ENCODE data around the gene SVBP. TPM values are rescaled to one million over a fixed set of nuclear protein-coding genes. Genes with fewer than 3 reads are reported as not detected.

The SVBP gene
- total RNA-seq, 2 donors from 2014 or later: 15.8 to 30.6 TPM

- DNase-seq (ENCODE audit: low spot score in 2 of 2) (peak in 1 of 2 donors; percentile 36), ATAC-seq (peak; percentile 79 to 82)
- Mint-ChIP-seq H3K27ac (peak within 1 kb of the TSS; percentile 16 to 74), H3K9me3 (no peaks in the 10 kb centered on the region), H3K36me3 (peaks cover 4 to 16% of the 10 kb centered on the region in 2 donors)
Observed at GRCh38 chr1:42784946-42785693, 32.1 kb downstream of the SVBP start, which contains the start of gene TMEM269. TMEM269 (plus strand) TSS chr1:42784991; CDS start chr1:42789894, 4,903 bp downstream.

DNA sequence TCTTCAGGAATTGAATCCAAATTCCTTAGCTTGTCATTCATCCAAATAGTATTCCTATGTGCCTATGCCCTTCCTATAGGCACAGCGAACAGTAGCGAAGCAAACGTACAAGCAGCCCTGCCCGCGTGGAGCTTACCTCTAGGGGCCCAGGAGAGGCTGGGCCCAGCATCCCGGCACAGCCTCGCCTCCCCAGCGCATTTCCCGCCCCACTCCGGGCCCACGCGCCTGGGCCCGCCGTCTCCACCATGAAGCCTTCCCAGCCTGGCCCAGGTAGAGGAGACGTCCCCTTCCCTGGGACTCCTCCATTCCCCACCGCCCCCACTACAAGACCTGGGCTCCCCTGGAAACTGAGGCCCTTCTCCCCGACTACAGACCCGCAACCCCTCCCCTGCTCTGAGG lies 32.7 kb downstream of the SVBP start:
- no peak for ATAC-seq
- no peak for DNase-seq (ENCODE audit: low spot score in 2 of 2)
- Mint-ChIP-seq H3K36me3 (peaks cover 4 to 16% of the 10 kb centered on the region in 2 donors), H3K27ac (no peak overlapping the region), H3K9me3 (no peaks in the 10 kb centered on the region)

DNA sequence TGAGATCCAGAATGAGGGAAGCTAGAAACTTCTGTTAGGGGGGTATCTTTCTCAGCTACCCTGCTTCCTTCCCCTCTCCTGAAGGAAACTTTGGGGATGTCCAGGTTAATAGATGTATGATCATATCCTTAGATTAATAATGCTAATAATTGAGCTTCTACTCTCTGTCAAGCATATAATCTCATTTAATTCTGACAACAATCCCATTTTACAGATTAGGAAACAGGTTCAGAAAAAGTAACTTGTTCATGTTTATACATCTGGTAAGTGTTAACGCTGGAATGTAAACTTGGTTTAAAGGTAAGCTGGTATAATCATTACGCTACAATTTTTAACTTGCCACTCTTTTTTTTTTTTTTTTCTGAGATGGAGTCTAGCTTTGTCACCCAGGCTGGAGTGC lies 34.1 kb downstream of the SVBP start:
- no peak for ATAC-seq
- DNase-seq (ENCODE audit: low spot score in 2 of 2): no peak
- Mint-ChIP-seq H3K27ac (no peak overlapping the region), H3K36me3 (peaks cover 4 to 16% of the 10 kb centered on the region in 2 donors), H3K9me3 (no peaks in the 10 kb centered on the region)

- Mint-ChIP-seq H3K27ac (peak overlapping the region; percentile 48 to 84), H3K36me3 (peaks cover 5 to 16% of the 10 kb centered on the region in 2 donors), H3K9me3 (no peaks in the 10 kb centered on the region)
- DNase-seq (ENCODE audit: low spot score in 2 of 2) (no peak), ATAC-seq (no peak)
Observed at GRCh38 chr1:42780176-42780575, 37.0 kb downstream of the SVBP start.

DNA sequence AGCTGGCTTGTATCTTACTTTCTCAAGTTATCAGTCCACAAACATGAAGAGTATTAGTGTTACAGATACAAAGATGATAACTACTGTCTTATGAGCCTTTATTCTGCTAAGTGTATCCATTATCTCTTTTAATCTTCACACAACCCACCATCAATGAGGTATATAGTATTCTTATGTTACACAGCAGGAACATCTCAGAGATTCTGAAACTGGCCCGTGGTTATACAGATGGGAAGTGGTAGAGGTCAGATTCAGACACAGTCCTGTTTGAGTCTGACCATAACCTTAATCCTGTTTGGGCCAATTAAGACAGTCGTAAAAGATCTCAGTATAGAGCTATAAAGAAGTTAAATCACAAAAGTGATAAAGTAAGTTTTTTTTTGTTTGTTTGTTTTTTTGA lies 37.5 kb downstream of the SVBP start:
- ATAC-seq (peak in 1 of 2 donors; percentile 79), DNase-seq (ENCODE audit: low spot score in 2 of 2) (no peak)
- peaks cover 10 to 16% of the 10 kb centered on the region in 2 donors for H3K36me3 Mint-ChIP-seq
- no peaks in the 10 kb centered on the region for H3K9me3 Mint-ChIP-seq
- H3K27ac Mint-ChIP-seq: peak overlapping the region; percentile 48 to 84

DNA sequence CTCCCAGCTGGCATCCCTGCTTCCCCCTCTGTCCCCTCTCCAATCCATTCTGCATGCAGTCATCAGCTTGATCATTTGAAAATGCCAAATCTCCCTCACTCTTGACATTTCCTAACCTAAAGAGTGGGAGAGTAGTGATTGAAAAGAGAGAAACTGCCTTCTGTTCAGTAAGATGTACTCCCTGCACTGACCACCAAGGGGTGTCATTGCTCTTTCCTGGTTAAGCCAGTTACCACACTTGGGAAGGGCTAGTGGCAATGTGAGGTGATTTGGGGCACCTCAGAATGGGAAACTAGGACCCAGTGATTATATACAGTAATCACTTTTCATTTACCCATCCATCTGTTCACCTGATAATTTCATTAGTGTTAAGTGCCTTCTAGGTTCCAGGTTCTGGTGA lies 39.3 kb downstream of the SVBP start:
- H3K9me3 Mint-ChIP-seq: no peaks in the 10 kb centered on the region
- ATAC-seq (peak; percentile 55 to 58), DNase-seq (ENCODE audit: low spot score in 2 of 2) (peak in 1 of 2 donors; percentile 34)
- peaks cover 10 to 20% of the 10 kb centered on the region in 2 donors for H3K36me3 Mint-ChIP-seq
- peak overlapping the region; percentile 4 to 75 for H3K27ac Mint-ChIP-seq

- Mint-ChIP-seq H3K36me3 (peaks cover 10 to 17% of the 10 kb centered on the region in 2 donors), H3K27ac (no peak overlapping the region), H3K9me3 (no peaks in the 10 kb centered on the region)
- DNase-seq (ENCODE audit: low spot score in 2 of 2): no peak
- no peak for ATAC-seq
Observed at GRCh38 chr1:42776502-42776901, 40.7 kb downstream of the SVBP start.

- Mint-ChIP-seq H3K36me3 (peaks cover 11 to 16% of the 10 kb centered on the region in 2 donors), H3K9me3 (no peaks in the 10 kb centered on the region), H3K27ac (no peak overlapping the region)
- ATAC-seq: no peak
- DNase-seq (ENCODE audit: low spot score in 2 of 2): no peak
Observed at GRCh38 chr1:42774928-42775526, 42.2 kb downstream of the SVBP start.

DNA sequence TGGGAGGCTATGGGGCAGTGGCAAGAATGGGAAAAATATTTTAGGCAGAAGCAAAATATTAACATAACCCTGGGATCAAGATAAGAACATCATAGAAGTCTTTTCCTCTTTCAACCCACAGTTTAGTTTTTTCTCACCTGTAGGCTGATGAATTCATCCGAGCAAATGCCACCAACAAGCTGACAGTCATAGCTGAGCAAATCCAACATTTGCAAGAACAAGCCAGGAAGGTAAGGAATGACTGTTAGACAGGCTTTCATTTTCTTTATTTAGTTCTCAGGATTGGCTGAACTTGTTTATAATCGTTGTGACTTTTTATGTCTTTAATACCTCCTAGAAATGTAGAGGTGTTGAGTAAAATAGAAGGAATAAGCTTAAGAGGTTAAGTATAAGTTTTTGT lies 43.8 kb downstream of the SVBP start:
- H3K9me3 Mint-ChIP-seq: no peaks in the 10 kb centered on the region
- peak; percentile 39 to 58 for ATAC-seq
- no peak for DNase-seq (ENCODE audit: low spot score in 2 of 2)
- H3K27ac Mint-ChIP-seq: peak overlapping the region in 1 of 2 donors; percentile 62
- peaks cover 11 to 21% of the 10 kb centered on the region in 2 donors for H3K36me3 Mint-ChIP-seq

GRCh38 chr1:42769811-42770210 lies 47.4 kb downstream of the SVBP start:
- H3K27ac Mint-ChIP-seq: peak overlapping the region in 1 of 2 donors; percentile 2
- peaks cover 6 to 21% of the 10 kb centered on the region in 2 donors for H3K36me3 Mint-ChIP-seq
- no peaks in the 10 kb centered on the region for H3K9me3 Mint-ChIP-seq
- ATAC-seq (no peak), DNase-seq (ENCODE audit: low spot score in 2 of 2) (no peak)

- Mint-ChIP-seq H3K9me3 (no peaks in the 10 kb centered on the region), H3K27ac (peak overlapping the region in 1 of 2 donors; percentile 50), H3K36me3 (peaks cover 6 to 20% of the 10 kb centered on the region in 2 donors)
- no peak for DNase-seq (ENCODE audit: low spot score in 2 of 2)
- ATAC-seq: no peak
Observed at GRCh38 chr1:42768172-42768571, 49.0 kb downstream of the SVBP start.

DNA sequence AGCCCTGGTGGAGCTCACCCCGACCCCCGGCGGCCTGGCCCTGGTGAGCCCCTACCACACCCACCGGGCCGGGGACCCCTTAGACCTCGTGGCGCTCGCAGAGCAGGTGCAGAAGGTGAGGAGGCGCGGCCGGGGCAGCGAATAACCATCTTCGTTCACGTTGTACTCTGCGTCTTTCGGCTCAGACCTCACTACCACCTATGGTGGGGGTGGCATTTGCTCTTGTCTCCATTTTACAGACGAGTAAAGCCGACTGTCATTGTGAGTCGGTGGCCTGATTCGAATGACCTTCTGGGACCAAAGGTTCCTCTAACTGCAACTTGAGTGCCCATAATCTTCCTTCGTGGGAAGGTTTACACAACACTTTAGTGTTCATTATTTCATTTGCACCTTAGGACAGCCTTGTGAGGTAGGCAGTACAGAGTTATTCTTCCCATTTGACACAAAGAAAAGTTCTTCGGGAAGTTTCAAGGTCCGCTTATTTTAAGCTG lies 49.6 kb downstream of the SVBP start:
- DNase-seq (ENCODE audit: low spot score in 2 of 2) (no peak), ATAC-seq (peak in 1 of 2 donors; percentile 11)
- no peaks in the 10 kb centered on the region for H3K9me3 Mint-ChIP-seq
- peak overlapping the region in 1 of 2 donors; percentile 88 for H3K27ac Mint-ChIP-seq
- H3K36me3 Mint-ChIP-seq: peaks cover 6 to 15% of the 10 kb centered on the region in 2 donors

DNA sequence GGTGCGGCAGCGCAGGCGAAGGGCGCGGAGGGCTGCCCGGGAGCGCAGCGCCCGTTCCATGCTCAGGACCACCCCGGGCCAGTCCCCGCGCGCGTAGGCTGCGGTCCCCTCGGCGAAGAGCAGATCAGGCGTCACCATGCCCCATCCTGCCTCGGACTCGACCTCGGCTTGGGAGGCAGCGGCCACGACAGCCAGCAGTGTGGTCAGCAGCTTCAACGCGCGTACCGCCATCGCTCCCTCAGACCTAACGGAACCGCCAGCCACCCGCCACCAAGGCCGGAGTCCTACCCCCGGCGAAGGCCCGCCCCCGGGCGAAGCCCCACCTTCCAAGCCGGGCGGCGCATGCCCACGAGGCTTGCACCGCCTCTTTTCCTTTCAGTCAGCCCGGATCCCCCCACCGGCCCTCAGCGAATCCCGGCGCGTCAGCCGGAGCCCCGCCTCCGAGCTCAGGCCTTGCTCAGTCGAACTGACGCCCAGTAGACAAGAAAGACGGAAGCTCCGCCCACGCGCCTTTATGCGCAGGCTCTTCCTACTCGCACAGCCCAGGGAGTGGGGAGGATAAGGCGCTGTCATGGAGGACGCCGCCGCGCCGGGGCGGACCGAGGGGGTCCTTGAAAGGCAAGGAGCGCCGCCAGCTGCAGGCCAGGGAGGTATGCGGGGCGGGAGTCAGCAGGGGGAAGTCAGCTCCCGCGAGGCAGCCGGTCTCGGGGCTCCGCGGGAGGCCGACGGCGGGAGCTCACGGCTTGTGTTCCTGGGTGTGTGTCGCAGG lies 50.3 kb downstream of the SVBP start, which contains the start of the genes C1orf50 and P3H1:
Gene C1orf50 (plus strand): TSS at position 509 of the 769 bp plus-strand sequence. CDS start 63 bp downstream, at position 572.
Gene P3H1 (minus strand): TSS at position 288 of the 769 bp plus-strand sequence. CDS start 57 bp downstream, at position 231.
- Mint-ChIP-seq H3K9me3 (no peaks in the 10 kb centered on the region), H3K27ac (peak within 1 kb of the TSS in 1 of 2 donors; percentile 88), H3K36me3 (peaks cover 6 to 15% of the 10 kb centered on the region in 2 donors)
- peak; percentile 99 to 100 for DNase-seq (ENCODE audit: low spot score in 2 of 2)
- ATAC-seq: peak; percentile 92 to 93

- peak; percentile 17 to 25 for ATAC-seq
- peak in 1 of 2 donors; percentile 57 for DNase-seq (ENCODE audit: low spot score in 2 of 2)
- no peaks in the 10 kb centered on the region for H3K9me3 Mint-ChIP-seq
- peak overlapping the region in 1 of 2 donors; percentile 65 for H3K27ac Mint-ChIP-seq
- peaks cover 6 to 15% of the 10 kb centered on the region in 2 donors for H3K36me3 Mint-ChIP-seq
Observed at GRCh38 chr1:42765832-42766740, 51.1 kb downstream of the SVBP start.

GRCh38 chr1:42765269-42765668 lies 51.9 kb downstream of the SVBP start:
- peaks cover 0 to 8% of the 10 kb centered on the region in 2 donors for H3K36me3 Mint-ChIP-seq
- no peak overlapping the region for H3K27ac Mint-ChIP-seq
- ATAC-seq: no peak
- no peak for DNase-seq (ENCODE audit: low spot score in 2 of 2)
- no peaks in the 10 kb centered on the region for H3K9me3 Mint-ChIP-seq

Measured in activated naive CD4-positive, alpha-beta T cell treated with anti-CD3 and anti-CD28 coated beads, Interleukin-2, amount 50 U/mL, for 72 hours (primary cell).